Omental fat pad (tissue), 4 donors: ENCODE data around the gene BTBD3. TPM values are rescaled to one million over a fixed set of nuclear protein-coding genes. Genes with fewer than 3 reads are reported as not detected.

Experiments used
- ATAC-seq: fragments of 150-250 bp; one replicate; pipeline ENCODE4 v1.9.1; 2016; ENCODE audit warnings: mild to moderate bottlenecking, moderate library complexity; ENCODE audit not compliant: low FRiP score
- DNase-seq: peaks from one replicate; pipeline ENCODE4 v3.0.0-alpha.2; 2019; ENCODE audit warnings: low spot score
- CTCF ChIP-seq, 3 donors: fragments of 450-650 bp; IDR thresholded peaks; one replicate each; pipeline ENCODE4 v1.5.1; 2016 to 2017; ENCODE audit warnings: antibody characterized with exemption in 3 of 3, mild to moderate bottlenecking in 3 of 3, moderate library complexity in 2 of 3
- total RNA-seq, 4 donors: library from RNA; depleted of rRNA; stranded (reverse); fragments of >200 nt; gene quantifications; one replicate each; pipeline ENCODE4 v1.1.0, GENCODE V29; 2016

Gene BTBD3
- total RNA-seq, 4 donors from 2014 or later = 16.1 to 27.1 (median 19.6) TPM

DNA sequence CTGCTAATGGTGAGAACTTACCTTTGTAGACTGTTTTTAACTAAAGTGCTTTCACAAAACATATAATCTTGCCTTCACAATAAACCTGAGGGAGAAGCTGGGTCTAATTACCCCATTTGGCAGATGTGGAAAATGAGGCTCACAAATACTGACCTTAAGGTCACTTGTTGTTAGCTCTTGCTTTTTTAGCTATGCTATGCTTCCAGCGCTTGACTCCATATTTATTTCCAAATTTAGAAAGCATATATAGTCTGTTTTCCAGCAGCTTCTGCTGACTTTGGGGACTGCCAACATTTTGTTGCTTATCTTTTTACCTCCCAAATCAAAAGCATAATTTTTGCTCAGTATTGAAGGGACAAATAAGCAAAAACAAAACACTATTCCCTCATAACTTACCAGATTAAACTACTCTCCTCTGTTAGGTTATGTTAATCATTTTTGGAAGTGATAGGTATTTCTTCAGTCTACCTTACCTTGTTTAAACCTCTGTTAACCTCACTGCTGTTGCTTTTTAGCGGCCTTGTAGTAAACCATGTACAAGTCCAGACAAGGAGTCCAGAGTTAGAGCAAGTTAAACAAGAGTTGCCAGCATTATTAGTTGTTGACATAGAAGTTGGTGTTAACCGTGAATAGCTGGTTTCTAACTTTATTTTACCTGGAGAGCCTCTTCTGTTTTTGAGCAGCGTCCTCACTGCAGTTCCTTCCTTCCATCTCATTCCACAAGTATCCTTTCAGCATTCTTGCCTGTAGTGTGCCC is 4.9 kb upstream of the BTBD3 start:
- ATAC-seq (no peak), DNase-seq (no peak)
- TF ChIP-seq CTCF (IDR thresholded peaks at IDR 0.05) = no peak

DNA sequence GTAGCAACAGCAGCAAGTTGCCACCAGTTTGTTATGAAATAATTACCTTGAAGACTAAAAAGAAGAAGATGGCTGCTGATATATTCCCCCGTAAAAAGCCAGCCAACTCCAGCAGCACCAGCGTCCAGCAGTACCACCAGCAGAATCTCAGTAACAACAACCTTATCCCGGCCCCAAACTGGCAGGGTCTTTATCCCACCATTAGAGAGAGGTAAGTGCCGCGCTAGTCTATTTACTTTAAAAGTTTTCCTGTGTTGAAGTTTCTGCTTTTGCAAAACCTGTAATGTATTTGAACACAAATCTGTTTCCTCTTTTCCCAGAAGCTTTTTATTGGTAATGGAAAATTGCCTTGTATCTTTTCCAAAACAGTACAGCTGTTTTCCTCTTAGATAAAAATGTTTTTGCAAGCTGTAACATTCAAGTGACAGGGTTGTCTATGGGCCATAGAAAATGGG is 725 bp downstream of the BTBD3 start:
- no peak for DNase-seq
- no peak for ATAC-seq
- TF ChIP-seq CTCF (IDR thresholded peaks at IDR 0.05) = no peak

- TF ChIP-seq CTCF (IDR thresholded peaks at IDR 0.05) = no peak
- no peak for DNase-seq
Measured at GRCh38 chr20:11918981-11919380, 1.3 kb downstream of the BTBD3 start.

DNA sequence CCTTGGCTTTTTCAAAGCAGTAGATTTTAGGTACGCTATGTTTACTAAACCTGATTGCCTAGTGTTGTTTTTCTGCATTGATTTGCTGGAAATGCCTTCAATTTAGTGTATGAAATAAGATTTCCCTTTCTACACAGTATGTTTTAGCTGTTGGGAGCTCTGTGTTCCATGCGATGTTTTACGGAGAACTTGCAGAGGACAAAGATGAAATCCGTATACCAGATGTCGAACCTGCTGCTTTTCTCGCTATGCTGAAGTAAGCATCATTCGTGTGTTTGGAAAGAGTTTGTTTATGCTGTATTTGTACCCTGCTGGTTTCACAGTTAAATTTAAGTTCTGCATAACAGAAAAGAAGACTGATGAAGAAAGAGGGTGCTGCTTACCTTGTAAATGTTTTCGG is 1.9 kb downstream of the BTBD3 start:
- ATAC-seq = no peak
- no peak for TF ChIP-seq CTCF (IDR thresholded peaks at IDR 0.05)

More at GRCh38 chr20:11918981-11919380, 1.3 kb downstream of the BTBD3 start:
- no peak for ATAC-seq

DNA sequence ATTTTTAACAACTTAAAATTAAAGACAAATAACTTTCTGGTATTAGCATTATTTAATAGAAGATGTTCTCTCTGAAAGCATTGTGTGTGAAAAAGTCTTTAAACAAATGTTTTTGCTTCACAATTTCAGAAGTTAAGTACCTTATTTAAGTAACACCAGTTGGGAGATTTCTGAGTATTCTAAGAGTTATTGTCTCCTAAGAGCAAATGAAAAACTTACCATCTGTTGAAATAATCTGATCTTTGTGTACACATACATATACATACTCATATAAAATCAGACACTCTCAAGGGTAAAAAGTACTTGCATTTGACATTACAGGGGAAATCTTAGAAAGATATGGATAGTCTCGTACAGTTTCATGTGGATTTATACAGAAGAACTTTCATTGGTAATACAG is 2.4 kb downstream of the BTBD3 start:
- ATAC-seq (no peak), DNase-seq (no peak)
- no peak for TF ChIP-seq CTCF (IDR thresholded peaks at IDR 0.05)

More for the DNA sequence above, 1.9 kb downstream of the BTBD3 start:
- DNase-seq = no peak

GRCh38 chr20:11921321-11921720 is 3.6 kb downstream of the BTBD3 start:
- DNase-seq (no peak), ATAC-seq (no peak)
- TF ChIP-seq CTCF (IDR thresholded peaks at IDR 0.05) = no peak

- ATAC-seq (no peak), DNase-seq (no peak)
- TF ChIP-seq CTCF (IDR thresholded peaks at IDR 0.05) = no peak
Measured at GRCh38 chr20:11922561-11922960, 4.9 kb downstream of the BTBD3 start.
